HG03039 (cell line): ENCODE measurements around the gene FXR1.
"Not testable (repeated sequence)": the region's sequence is repeated elsewhere in the genome, so short reads cannot be mapped to it uniquely, and the experiment has no call there.

Experiments used
- ATAC-seq: cut with Tn5 transposase; IDR thresholded peaks from one replicate; pipeline ENCODE4 v1.9.1; 2021; ENCODE audit warnings: mild to moderate bottlenecking, moderate library complexity; ENCODE audit not compliant: unreplicated experiment

The FXR1 gene

GRCh38 chr3:180932819-180933218 is 20.3 kb downstream of the FXR1 start:
- no peak for ATAC-seq

DNA sequence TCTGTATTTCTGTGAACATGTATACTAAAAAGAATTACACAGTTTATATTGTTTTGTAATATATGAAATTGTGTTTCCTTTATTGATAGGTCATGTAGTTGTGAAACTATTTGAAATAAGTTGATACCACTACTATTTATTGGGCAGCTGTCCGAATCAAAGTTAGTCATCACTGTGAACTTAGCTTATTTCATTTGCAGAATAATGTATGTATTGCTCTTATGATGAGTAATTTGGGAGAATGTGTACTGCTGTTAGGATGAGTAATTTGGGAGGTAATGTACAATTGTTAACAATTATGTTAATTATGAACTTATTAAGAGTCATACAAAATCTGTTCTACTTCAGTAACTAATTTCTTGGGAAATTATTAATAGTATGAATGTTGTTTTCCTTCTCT is 22.2 kb downstream of the FXR1 start:
- no peak for ATAC-seq

GRCh38 chr3:180940826-180941225 is 28.4 kb downstream of the FXR1 start:
- no peak for ATAC-seq

DNA sequence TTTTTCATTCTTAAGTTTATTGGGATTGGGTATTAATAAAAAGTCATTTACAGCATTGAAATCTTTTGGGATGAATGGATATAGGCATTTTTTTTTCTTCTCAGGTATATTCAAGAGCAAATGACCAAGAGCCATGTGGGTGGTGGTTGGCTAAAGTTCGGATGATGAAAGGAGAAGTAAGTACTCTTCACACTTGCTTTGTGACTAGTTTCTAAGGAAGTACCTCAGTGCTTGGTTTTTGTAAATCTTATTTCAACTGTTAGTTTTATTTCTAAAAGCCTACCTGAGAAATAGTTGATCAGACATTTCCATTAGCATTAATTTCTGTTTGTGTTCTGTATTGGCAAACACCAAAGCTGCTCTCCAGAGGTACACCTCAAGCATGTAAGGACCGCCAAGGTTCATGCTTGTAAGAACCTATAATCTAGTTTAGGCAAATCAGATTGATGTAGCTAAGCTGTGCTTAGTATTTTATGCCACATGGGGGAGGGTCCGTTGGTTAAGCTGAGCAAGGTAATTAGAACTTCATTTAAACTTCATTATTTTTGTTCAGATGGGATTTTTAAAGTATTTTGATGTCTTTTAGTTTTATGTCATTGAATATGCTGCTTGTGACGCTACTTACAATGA is 35.4 kb downstream of the FXR1 start:
- ATAC-seq = no peak

DNA sequence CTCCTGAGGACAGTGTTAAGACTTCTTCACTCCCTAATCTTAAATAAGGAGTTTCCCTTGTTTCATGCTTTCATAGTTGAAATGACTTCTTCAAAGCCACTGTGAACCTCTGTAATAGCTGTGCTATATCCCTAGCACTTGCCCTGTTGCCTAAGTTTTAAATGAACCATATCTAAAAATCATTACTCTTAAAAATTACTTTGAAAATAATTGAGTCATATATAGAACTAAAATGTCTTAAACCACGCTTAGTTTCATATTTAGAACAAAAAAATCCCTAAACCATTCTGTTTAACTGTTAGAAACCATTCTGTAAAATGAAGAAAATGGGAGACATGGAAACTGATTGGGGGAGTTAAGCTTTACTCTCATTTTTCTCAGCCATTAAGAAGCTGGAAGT is 47.2 kb downstream of the FXR1 start:
- no peak for ATAC-seq

- no peak for ATAC-seq
Observed at GRCh38 chr3:180961087-180961486, 48.6 kb downstream of the FXR1 start.

DNA sequence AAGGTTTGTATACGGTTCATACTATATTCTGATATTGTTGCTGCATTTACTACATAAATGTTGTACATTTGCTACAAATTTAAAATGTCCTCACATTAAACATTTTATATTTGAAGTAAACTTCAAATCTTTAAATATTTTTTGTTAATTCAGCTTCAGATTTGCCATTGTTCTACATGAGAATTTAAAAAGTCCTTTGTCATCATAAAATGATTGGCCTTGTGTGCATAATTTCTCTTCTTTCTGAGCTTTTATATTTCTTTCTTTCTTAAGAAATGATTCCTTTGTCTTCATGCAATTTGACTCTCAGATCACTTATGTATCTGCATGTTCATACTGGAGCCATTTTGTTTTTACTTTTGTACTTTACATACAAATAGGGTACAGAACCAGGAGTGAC is 49.1 kb downstream of the FXR1 start:
- ATAC-seq = no peak

DNA sequence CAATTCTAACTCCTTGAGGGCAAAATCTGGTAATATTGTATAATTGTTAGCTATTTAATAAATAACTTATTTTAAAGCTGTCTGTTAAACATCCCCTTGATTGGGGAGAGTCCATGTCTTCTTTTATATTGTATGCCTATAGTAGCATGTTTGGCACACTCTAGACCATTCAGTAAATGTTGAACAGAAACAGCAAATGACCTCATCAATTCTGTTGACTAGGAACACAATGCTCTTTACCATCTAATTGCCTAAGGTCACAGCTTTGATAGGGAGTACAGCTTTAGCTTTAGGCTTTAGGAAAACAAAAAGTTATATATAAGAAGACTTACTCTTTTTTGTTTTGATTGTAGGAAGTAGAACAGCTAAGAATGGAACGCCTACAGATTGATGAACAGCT is 50.1 kb downstream of the FXR1 start:
- no peak for ATAC-seq

DNA sequence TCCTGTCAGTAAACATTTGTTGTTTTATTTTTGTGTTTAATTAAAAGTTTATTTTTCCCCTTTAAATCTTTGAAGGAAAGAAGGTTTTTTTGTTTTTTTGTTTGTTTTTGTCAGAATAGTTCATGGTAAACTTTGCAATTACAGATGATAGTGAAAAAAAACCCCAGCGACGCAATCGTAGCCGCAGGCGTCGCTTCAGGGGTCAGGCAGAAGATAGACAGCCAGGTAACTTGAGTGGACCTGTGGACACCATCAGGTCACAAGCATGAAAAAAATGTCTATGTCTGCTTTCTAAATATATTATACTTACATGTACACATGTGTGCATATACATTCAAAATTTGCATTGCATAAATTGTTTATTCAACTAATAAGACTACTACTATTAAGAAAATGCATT is 58.5 kb downstream of the FXR1 start:
- ATAC-seq = no peak

DNA sequence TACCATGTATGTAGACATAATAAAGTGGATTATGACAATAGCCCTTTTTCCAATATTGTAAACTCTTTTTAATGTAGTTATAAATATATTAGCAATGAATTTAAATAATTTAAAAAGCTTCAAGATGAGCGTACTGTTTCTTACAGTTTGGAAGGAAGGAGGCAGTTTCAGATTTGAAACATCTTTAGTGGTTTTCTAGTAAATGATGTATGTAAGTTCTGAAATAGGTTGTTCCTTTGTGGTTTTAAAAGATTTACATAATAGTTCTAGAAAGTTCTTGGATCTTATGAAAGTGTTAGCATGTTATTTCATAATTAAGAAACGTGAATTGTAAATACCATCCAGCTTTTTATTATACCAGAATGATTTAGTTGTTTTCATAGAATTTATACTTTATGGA is 61.1 kb downstream of the FXR1 start:
- ATAC-seq = no peak

DNA sequence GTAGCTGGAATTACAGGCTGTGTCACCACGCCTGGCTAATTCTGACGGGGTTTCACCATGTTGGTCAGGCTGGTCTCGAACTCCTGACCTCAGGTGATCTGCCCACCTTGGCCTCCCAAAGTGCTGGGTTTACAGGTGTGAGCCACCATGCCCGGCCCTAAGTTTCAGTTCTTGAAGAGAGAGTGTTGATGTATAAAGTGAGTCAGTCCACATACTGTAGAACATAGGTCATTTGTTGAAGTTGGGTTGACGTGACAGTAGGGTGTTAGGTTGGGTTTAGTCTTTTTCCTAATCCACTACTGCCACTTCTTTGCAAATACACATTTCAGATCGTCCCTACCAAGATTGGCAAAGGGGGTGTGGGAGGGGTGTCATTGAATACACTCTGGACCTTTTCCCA is 61.8 kb downstream of the FXR1 start:
- no peak for ATAC-seq

- no peak for ATAC-seq
Observed at GRCh38 chr3:180977498-180977897, 65.0 kb downstream of the FXR1 start.

GRCh38 chr3:180979961-180980360 is 67.5 kb downstream of the FXR1 start:
- no peak for ATAC-seq

GRCh38 chr3:180980611-180981010 is 68.1 kb downstream of the FXR1 start:
- ATAC-seq = no peak

GRCh38 chr3:180981912-180982311 is 69.4 kb downstream of the FXR1 start:
- no peak for ATAC-seq

GRCh38 chr3:180983136-180983535 is 70.7 kb downstream of the FXR1 start:
- ATAC-seq = no peak

DNA sequence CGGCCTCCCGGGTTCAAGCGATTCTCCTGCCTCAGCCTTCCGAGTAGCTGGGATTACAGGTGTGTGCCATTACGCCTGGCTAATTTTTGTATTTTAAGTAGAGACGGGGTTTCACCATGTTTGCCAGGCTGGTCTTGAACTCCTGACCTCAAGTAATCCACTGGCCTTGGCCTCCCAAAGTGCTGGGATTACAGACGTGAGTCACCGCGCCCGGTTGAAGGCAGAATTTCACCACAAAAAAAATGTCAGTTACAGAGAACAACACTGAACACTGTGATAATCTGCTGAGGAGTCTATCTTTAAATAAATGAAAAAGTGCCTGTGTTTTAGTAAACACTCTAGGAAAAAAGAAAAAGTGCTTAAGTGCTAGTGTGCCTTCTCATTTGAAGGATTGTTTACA is 73.9 kb downstream of the FXR1 start:
- not testable (repeated sequence) for ATAC-seq

- no peak for ATAC-seq
Observed at GRCh38 chr3:180987344-180987743, 74.9 kb downstream of the FXR1 start.

- ATAC-seq = peak; percentile 95
Observed at GRCh38 chr3:180989291-180990163, 77.1 kb downstream of the FXR1 start, which contains the start of gene DNAJC19. Gene DNAJC19, minus strand, starts transcription at chr3:180989736. Its CDS starts 134 bp downstream, at chr3:180989602.

DNA sequence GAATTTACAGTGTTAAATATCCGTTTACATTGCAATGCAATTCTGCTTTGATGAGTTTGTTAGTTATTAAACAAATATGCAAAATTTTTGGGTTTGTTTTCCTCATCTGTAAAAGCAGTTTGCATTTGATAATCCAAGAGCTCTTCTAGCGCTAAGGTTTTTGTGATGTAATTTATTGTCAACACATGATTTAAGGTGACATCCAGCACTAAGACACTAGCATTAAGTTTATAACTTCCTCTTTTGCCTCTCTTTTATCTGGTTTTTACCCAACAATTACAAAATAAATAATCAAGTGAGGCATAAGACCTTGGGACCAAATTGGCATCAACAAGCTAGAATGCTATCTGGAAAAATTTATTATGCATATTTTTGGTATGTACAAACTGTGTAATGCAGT is 78.0 kb downstream of the FXR1 start:
- no peak for ATAC-seq

- no peak for ATAC-seq
Observed at GRCh38 chr3:180996415-180996932, 84.0 kb downstream of the FXR1 start.

DNA sequence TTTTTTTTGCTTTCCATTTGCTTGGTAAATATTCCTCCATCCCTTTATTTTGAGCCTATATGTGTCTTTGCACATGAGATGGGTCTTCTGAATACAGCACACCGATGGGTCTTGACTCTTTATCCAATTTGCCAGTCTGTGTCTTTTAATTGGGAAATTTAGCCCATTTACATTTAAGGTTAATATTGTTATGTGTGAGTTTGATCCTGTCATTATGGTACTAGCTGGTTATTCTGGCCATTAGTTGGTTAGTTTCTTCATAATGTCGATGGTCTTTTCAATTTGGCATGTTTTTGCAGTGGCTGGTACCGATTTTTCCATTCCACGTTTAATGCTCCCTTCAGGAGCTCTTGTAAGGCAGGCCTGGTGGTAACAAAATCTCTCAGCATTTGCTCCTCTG is 89.9 kb downstream of the FXR1 start:
- ATAC-seq = not testable (repeated sequence)
